Neural cell (in vitro differentiated cells): ENCODE data around the gene MEN1.

Source experiments
- POLR2AphosphoS5 ChIP-seq: IDR thresholded peaks from 2 replicates; pipeline ENCODE4 v1.6.1; 2012
- TF ChIP-seq, protein P1 (sequence below): fragments of 450-650 bp; IDR thresholded peaks from 2 replicates; pipeline ENCODE4 v1.5.1; 2014; ENCODE audit warnings: antibody characterized with exemption, mild to moderate bottlenecking, moderate library complexity; ENCODE audit not compliant: poor library complexity, severe bottlenecking

DNA sequence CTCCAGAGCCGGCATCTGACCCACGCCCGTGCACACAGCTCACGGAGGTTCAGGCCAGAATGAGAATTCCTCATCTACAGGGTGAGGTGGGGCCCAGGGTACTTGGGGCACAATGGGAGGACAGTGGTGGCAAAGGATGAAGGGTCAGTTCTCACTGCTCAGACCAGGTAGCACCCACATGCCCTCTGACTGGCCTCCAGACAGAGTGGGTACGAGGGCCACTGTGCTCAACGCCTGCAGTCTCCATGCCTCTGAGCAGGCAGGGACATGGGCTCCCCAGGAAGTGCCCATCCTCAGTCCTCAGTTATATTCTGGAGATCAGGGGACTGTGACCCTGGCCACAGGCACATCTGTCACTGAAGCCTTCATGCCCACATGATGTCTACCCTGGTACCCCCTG is 47.1 kb upstream of the MEN1 start:
- TF ChIP-seq, protein P1, sequence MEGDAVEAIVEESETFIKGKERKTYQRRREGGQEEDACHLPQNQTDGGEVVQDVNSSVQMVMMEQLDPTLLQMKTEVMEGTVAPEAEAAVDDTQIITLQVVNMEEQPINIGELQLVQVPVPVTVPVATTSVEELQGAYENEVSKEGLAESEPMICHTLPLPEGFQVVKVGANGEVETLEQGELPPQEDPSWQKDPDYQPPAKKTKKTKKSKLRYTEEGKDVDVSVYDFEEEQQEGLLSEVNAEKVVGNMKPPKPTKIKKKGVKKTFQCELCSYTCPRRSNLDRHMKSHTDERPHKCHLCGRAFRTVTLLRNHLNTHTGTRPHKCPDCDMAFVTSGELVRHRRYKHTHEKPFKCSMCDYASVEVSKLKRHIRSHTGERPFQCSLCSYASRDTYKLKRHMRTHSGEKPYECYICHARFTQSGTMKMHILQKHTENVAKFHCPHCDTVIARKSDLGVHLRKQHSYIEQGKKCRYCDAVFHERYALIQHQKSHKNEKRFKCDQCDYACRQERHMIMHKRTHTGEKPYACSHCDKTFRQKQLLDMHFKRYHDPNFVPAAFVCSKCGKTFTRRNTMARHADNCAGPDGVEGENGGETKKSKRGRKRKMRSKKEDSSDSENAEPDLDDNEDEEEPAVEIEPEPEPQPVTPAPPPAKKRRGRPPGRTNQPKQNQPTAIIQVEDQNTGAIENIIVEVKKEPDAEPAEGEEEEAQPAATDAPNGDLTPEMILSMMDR, result no peak
- TF ChIP-seq POLR2AphosphoS5, result no peak
